GM10266 (cell line): Measurements from ENCODE around the gene ENPEP.

ENCODE experiments used
- DNase-seq: peaks from one replicate; pipeline ENCODE4 v3.0.0; 2012; ENCODE audit errors: extremely low spot score
- CTCF ChIP-seq: IDR thresholded peaks from 2 replicates; pipeline ENCODE4 v1.5.1; 2012; ENCODE audit warnings: mild to moderate bottlenecking, low read depth; ENCODE audit not compliant: control insufficient read depth, insufficient read depth; ENCODE audit errors: missing control alignments

Gene ENPEP

GRCh38 chr4:110510955-110511544 lies 35.1 kb downstream of the ENPEP start:
- peak; percentile 36 for DNase-seq
- peak; percentile 50 for TF ChIP-seq CTCF

- DNase-seq: no peak
- TF ChIP-seq CTCF: no peak
Observed at GRCh38 chr4:110512901-110513300, 36.9 kb downstream of the ENPEP start.

DNA sequence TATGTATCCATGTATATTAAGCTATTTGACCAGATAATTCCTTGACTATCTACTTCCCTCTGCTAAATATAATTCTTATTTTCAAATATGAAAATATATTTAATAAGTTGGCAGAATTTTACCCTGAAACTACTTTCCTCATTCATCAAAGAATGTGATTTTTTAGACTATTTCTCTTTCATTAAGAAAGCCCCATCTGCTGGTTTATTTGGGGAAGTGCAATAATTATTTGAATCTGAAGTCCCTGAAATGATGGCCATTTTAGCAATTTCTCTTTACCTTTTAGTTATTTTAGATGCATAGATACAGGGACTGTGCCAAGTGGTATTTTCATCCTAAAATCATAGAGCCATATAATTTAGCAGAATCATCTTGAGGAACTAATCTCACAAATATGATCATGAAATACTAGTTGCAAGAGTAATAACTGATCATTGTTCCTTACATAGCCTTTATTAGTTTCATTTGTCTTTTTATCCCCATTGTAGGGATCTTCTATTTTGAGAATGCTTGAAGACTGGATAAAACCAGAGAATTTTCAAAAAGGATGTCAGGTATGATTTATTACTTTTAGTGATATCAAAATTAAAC lies 39.0 kb downstream of the ENPEP start:
- DNase-seq: no peak
- TF ChIP-seq CTCF: peak; percentile 61

DNA sequence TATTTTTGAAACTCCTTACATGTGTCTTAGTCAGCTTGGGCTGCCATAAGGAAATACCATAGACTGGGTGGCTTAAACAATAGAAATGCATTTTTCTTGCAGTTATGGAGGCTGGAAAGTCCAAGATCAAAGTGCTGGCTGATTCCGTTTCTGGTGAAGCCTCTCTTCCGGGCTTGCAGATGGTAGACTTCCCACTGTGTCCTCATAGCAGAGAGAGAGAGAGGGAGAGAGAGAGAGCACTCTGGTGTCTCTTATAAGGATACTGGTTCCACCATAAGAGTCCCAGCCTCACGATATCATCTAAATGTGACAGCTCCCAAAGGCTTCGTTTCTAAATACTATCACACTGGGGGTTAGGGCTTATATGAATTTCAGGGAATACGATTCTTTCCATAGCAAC lies 39.7 kb downstream of the ENPEP start:
- no peak for DNase-seq
- no peak for TF ChIP-seq CTCF

DNA sequence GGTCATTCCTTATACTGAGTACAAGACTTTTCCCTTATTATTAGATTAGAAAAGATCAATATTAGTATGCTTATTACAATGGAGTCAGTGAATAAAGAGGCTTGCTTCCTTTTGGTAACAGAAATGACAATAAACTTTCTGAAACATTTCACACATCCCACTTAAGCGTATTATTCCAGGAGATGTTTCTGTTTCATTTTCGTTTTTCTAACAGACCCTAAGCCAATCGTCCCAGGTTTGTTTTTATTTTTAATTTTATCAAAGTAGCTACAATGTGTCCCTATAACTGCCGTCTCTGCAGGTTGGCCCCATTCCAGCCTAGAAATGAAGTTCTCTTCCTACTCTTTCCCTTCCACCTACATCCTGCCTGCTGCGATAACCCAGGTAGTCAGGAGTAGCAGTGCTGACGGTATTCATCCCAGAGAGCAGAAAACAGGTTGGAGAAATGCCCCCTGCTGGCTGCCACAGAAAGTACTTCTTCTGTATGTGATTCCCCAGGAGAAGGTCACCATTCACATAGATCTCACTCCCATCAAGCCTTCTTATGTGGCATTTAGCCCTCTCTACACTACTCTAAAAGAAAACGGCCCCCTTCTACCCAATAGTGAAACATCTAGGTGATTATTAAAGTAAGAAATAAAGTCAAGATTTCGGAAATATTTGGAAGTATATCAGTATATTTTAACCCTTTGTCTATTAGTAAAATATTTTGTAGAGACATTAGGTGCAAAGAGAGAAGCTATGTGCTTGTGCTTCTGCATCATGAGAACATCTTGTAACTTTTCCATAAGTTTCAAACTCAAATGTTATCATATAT lies 40.4 kb downstream of the ENPEP start:
- TF ChIP-seq CTCF: peak; percentile 74

GRCh38 chr4:110518889-110519490 lies 43.0 kb downstream of the ENPEP start:
- no peak for DNase-seq

More for the DNA sequence above, 40.4 kb downstream of the ENPEP start:
- DNase-seq: peak; percentile 34

More at GRCh38 chr4:110518889-110519490, 43.0 kb downstream of the ENPEP start:
- TF ChIP-seq CTCF: peak; percentile 78
